AG04449 (cell line): ENCODE results near the gene SDHA.
"Not testable (repeated sequence)": the region's sequence is repeated elsewhere in the genome, so short reads cannot be mapped to it uniquely, and the experiment has no call there.

Experiments
- CTCF ChIA-PET: fragments of 350-600 bp; formaldehyde crosslinking; extraction: SDS; loops from one replicate; lab custom pipeline; 2021; ENCODE audit warnings: antibody characterized with exemption; lab: Yijun Ruan, JAX
- POLR2A ChIA-PET: fragments of 400-600, 350-600 bp; formaldehyde crosslinking; extraction: SDS; loops from one replicate; lab custom pipeline; 2020; ENCODE audit warnings: antibody characterized with exemption, inconsistent platforms; lab: Yijun Ruan, JAX
- DNase-seq: peaks from one replicate; pipeline ENCODE4 v3.0.0-alpha.2; 2010; ENCODE audit warnings: low read depth, low spot score
- H3K4me3 ChIP-seq: 2 replicates; pipeline ENCODE4 v1.5.1; 2011; ENCODE audit warnings: low read depth, mild to moderate bottlenecking, control low read depth, low read length
- TF ChIP-seq, protein P1 (sequence below): IDR thresholded peaks from one replicate; pipeline ENCODE4 v1.5.1; 2011; ENCODE audit warnings: mild to moderate bottlenecking, moderate library complexity, low read length, control low read depth, inconsistent platforms; ENCODE audit not compliant: insufficient read depth; ENCODE audit errors: missing control alignments

The SDHA gene

DNA sequence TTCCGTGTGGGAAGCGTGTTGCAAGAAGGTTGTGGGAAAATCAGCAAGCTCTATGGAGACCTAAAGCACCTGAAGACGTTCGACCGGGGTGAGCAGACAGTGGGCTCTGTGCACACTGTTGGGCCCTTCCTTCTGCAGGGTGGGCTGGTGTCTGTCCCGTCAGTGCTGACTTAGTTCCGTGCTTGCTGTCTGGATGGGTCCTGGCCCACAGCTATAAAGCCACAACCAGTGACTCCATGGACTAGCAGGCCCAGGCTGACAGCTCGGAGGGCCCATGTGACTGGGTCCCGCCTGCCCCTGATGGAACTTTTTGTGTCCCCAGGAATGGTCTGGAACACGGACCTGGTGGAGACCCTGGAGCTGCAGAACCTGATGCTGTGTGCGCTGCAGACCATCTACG lies 32.9 kb downstream of the SDHA start:
- H3K4me3 ChIP-seq, DNase-seq, CTCF ChIA-PET, POLR2A ChIA-PET: not testable (repeated sequence)

DNA sequence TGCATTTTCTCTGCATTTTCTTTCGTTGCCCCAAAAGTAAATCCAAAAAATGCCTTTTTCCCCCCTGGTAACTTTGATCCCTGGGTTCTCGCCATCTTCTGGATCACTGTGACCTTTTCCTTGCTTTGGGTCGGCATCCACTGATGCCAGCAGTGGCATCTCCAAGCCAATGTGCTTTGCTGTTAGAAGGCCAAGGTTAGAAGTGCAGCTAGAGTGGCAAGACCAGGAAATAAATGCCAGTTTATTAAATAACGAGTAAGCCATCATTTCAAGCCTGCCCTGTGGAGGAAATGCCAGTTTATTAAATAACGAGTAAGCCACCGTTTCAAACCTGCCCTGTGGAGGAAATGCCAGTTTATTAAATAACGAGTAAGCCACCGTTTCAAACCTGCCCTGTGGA lies 33.4 kb downstream of the SDHA start:
- CTCF ChIA-PET, POLR2A ChIA-PET, DNase-seq, H3K4me3 ChIP-seq: not testable (repeated sequence)

DNA sequence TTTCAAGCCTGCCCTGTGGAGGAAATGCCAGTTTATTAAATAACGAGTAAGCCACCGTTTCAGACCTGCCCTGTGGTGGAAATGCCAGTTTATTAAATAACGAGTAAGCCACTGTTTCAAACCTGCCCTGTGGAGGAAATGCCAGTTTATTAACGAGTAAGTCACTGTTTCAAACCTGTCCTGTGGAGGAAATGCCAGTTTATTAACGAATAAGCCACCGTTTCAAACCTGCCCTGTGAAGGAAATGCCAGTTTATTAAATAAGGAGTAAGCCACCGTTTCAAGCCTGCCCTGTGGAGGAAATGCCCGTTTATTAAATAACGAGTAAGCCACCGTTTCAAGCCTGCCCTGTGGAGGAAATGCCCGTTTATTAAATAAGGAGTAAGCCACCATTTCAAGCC lies 33.9 kb downstream of the SDHA start:
- DNase-seq, POLR2A ChIA-PET, CTCF ChIA-PET, H3K4me3 ChIP-seq: not testable (repeated sequence)

DNA sequence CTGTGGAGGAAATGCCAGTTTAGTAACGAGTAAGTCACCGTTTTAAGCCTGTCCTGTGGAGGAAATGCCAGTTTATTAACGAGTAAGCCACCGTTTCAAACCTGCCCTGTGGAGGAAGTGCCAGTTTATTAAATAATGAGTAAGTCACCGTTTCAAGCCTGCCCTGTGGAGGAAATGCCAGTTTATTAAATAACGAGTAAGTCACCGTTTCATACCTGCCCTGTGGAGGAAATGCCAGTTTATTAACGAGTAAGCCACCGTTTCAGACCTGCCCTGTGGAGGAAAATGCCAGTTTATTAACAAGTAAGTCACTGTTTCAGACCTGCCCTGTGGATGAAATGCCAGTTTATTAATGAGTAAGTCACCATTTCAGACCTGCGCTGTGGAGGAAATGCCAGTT lies 34.4 kb downstream of the SDHA start:
- TF ChIP-seq, protein P1, sequence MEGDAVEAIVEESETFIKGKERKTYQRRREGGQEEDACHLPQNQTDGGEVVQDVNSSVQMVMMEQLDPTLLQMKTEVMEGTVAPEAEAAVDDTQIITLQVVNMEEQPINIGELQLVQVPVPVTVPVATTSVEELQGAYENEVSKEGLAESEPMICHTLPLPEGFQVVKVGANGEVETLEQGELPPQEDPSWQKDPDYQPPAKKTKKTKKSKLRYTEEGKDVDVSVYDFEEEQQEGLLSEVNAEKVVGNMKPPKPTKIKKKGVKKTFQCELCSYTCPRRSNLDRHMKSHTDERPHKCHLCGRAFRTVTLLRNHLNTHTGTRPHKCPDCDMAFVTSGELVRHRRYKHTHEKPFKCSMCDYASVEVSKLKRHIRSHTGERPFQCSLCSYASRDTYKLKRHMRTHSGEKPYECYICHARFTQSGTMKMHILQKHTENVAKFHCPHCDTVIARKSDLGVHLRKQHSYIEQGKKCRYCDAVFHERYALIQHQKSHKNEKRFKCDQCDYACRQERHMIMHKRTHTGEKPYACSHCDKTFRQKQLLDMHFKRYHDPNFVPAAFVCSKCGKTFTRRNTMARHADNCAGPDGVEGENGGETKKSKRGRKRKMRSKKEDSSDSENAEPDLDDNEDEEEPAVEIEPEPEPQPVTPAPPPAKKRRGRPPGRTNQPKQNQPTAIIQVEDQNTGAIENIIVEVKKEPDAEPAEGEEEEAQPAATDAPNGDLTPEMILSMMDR, result no peak
- POLR2A ChIA-PET, result no interaction called here
- DNase-seq, result no peak
- no peak overlapping the region for H3K4me3 ChIP-seq
- CTCF ChIA-PET, result no interaction called here

DNA sequence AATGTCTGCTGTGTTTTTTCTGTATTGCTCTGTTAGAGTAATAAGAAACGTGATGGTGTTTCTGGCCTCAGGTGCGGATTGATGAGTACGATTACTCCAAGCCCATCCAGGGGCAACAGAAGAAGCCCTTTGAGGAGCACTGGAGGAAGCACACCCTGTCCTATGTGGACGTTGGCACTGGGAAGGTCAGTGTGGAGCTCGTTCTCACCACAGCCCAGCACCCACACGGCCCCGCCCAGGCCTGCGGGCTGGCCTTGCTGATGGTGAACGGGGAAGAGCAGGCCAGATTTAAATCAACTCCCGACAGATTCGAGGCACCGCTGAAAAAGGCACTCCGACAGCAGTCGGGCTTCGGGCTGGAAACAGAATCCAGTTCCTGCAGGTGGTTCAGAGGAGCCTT lies 36.2 kb downstream of the SDHA start:
- H3K4me3 ChIP-seq, CTCF ChIA-PET, DNase-seq, POLR2A ChIA-PET: not testable (repeated sequence)

DNA sequence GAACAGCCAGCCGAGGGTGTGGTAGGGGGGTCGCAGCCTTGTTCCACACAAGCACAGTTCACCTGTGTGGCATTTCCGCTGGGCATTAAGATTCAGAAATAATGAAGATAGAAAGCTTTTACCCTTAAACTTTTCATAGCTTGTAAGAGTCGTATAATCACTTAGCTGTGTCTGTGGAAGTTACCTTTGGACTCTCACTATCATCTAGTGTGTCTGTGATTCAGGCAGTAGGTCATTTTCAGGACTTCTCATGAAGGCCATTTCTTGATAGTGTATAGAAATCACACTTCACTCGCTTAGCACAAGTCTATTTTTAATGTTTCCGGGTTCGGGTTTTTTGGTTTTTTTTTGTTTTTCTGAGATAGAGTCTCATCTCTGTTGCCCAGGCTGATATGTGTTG lies 37.0 kb downstream of the SDHA start:
- DNase-seq, POLR2A ChIA-PET, H3K4me3 ChIP-seq, CTCF ChIA-PET: not testable (repeated sequence)

DNA sequence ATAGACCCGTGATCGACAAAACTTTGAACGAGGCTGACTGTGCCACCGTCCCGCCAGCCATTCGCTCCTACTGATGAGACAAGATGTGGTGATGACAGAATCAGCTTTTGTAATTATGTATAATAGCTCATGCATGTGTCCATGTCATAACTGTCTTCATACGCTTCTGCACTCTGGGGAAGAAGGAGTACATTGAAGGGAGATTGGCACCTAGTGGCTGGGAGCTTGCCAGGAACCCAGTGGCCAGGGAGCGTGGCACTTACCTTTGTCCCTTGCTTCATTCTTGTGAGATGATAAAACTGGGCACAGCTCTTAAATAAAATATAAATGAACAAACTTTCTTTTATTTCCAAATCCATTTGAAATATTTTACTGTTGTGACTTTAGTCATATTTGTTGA lies 38.2 kb downstream of the SDHA start:
- CTCF ChIA-PET, DNase-seq, POLR2A ChIA-PET: not testable (repeated sequence)

DNA sequence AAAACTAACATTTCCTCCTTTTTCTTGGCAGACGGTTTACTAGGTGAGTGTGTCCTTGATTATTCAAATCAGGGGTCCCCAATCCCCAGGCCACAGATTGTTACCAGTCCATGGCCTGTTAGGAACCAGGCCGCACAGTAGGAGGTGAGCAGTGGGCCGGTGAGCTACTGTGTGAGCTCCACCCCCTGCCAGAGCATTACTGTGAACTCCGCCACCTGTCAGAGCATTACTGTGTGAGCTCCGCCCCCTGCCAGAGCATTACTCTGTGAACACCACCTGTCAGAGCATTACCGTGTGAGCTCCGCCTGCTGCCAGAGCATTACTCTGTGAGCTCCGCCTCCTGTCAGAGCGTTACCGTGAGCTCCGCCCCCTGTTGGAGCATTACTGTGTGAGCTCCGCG lies 39.0 kb downstream of the SDHA start:
- ChIA-PET CTCF (no interaction called here), POLR2A (no interaction called here)
- no peak for DNase-seq
- TF ChIP-seq, protein P1, result no peak
- H3K4me3 ChIP-seq, result no peak overlapping the region

More for the DNA sequence above, 38.2 kb downstream of the SDHA start:
- not testable (repeated sequence) for H3K4me3 ChIP-seq

DNA sequence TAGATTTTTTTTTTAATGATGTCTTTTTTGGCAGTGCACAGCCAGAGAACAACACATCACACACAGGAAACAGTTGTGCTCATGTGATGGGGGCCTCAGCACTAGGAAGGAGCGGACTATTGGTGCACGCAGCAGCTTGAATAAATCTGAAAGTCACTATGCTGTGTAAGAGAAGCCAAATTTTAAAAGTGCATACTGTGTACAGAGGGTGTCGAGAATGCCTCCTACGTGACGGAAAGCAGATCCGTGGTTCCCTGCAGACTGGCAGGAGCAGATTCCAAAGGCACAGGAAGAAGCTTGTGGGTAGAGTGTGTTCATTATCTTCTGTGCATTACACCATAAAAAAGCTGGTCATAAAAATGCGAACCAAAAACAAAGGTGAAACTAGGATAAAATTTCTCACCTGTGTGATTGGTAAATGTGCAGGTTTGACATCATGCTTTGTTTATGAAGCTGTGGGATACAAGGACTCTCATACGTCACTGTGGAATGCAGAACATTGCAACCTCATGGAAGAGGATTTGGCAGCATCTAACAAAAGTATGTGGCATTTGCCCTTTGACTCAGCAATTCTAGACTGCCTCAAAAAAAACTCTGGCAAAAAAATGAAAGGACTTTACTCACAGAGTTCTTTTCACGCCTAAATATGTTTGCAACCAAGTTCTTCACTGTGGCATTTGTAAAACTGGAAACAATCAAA lies 45.3 kb downstream of the SDHA start:
- CTCF ChIA-PET, POLR2A ChIA-PET, H3K4me3 ChIP-seq: not testable (repeated sequence)
- DNase-seq, result peak; percentile 88

DNA sequence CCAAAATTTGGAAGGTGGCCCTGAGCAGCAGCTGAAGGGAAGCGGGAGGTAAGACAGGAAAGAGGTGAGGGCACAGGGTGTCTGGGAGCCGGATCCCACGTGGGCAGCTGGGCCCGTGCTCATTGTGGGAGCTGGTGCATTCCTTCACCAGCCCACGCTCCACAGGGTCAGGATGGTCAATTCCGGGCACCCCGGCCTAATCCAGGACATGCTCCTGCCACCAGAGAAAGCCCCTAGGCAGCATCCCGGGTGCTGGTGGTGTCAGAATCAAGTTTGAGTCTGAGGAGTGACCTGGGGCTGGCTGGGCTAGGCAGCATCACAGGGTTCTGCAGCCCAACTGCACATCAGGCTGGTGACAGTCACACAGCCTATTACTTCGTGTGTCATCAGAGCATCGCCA lies 46.2 kb downstream of the SDHA start:
- ChIA-PET CTCF (no interaction called here), POLR2A (no interaction called here)
- DNase-seq, result no peak
- no peak overlapping the region for H3K4me3 ChIP-seq
- TF ChIP-seq, protein P1, result no peak

DNA sequence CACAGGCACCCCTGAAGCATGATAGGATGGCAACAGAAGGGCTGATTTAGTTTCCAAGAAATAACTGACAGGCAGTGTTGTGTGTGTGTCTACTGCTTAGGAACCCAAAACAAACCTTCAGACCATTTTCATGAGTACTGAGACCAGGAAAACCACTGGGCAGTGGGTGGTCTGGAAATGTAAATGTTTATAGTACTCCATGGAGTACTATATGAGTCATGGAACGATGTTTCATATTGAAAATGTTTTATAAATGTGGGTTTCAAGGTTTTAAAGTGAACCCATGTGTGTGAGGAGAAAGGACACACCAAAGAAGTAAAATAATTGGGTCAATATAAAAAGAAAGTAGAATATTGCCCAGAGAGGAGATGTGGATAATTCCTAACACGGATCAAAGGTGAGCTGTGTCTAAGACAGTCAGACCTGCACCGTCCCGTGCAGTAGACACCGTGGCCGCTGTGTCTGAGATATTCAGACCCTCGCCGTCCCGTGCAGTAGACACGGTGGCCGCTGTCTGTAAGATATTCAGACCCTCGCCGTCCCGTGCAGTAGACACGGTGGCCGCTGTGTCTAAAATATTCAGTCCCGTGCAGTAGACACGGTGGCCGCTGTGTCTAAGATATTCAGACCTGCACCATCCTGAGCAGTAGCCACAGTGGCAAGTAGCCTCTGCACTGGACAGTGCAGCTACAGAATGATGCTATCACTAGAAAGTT lies 48.3 kb downstream of the SDHA start:
- POLR2A ChIA-PET, CTCF ChIA-PET, DNase-seq, H3K4me3 ChIP-seq: not testable (repeated sequence)
